ENCODE results near the gene PVRIG. TPM values are rescaled to one million over a fixed set of nuclear protein-coding genes. Genes with fewer than 3 reads are reported as not detected.

PVRIG gene
- total and polyA plus RNA-seq, 2 of the 8 experiments (the other 6 are each of a cell fraction or from before 2014, with no cell fraction given), result 0.15 TPM; not detected in 1

DNA sequence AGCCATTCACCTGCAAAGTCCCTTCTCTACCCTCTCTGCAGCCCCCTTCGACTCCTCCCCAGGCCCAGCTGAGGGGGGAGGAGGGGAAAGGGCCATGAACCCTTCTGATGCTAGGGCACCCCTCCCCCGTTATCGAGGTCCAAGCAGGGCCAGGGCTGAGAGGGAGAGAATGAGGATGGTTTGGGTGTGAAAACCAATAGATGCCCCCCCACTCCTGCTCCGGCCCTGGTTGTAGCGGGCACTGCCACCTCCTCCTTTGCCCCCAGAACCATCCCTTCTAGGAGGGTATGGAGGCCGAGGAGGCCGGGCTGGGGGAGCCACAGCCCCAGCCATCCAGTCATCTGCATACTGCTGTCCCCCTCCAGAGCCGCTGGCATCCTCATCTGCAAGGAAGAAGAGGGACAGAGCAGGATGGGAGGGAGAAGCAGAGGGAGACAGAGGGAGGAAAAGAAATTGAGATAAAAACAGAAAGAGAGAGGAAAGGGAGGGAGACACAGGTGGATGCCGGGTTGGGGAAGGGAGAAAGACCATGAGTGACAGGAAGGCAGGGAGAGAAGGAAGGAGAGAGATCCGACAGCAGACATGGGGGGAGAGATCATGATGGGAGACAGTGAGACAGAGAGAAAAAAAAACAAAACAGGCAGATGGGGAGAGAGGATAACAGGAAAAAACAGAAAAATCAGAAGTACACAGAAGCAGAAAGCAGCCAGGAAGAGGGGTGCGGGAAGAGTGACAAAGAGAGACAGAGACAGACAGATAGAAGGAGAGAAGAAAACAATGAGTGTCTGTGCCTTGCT is 49.5 kb upstream of the PVRIG start (continued):
- TF ChIP-seq BRCA1 (IDR thresholded peaks at IDR 0.05; ENCODE audit: low read depth, low read length), result no peak
- TF ChIP-seq YY1 (IDR thresholded peaks at IDR 0.05; ENCODE audit: low read depth, low read length), result no peak
- no peak for TF ChIP-seq POLR2AphosphoS5 (IDR thresholded peaks at IDR 0.05; ENCODE audit: low read depth, low read length)
- no peak for TF ChIP-seq GABPA (IDR thresholded peaks at IDR 0.05; ENCODE audit: borderline replicate concordance, insufficient read depth, low read length)
- no peak for TF ChIP-seq CBX5 (IDR thresholded peaks at IDR 0.05; ENCODE audit: low read depth, low read length)
- TF ChIP-seq RAD21 (IDR thresholded peaks at IDR 0.05 in 1 of 2, conservative IDR thresholded peaks at IDR 0.05 in 1 of 2; ENCODE audit: low read depth in 2 of 2, low read length in 2 of 2), result no peak
- TF ChIP-seq SIX5 (IDR thresholded peaks at IDR 0.05; ENCODE audit: low read depth, low read length), result no peak
- no peak for TF ChIP-seq NRF1 (IDR thresholded peaks at IDR 0.05; ENCODE audit: low read depth, low read length)
- TF ChIP-seq TAF7 (optimal IDR thresholded peaks at IDR 0.05; ENCODE audit: borderline replicate concordance, low read depth, low read length), result no peak
